ENCODE data around the gene GPX5.
"Not testable (repeated sequence)": the region's sequence is repeated elsewhere in the genome, so short reads cannot be mapped to it uniquely, and the experiment has no call there.

- TF ChIP-seq PAX5 (IDR thresholded peaks at IDR 0.05; ENCODE audit: insufficient read depth, low read length, severe bottlenecking); POLR2AphosphoS5 (IDR thresholded peaks at IDR 0.05; ENCODE audit: low read depth, low read length); POLR2A (IDR thresholded peaks at IDR 0.05; ENCODE audit: low read depth, low read length); TAF1 (IDR thresholded peaks at IDR 0.05; ENCODE audit: low read depth, low read length); POU2F2 (IDR thresholded peaks at IDR 0.05; ENCODE audit: low read depth, low read length): not testable (repeated sequence)
Observed at GRCh38 chr6:28512387-28512786, 13.3 kb upstream of the GPX5 start.
